ENCODE measurements around the gene KATNB1. TPM values are rescaled to one million over a fixed set of nuclear protein-coding genes. Genes with fewer than 3 reads are reported as not detected.

The KATNB1 gene
- total and polyA plus RNA-seq, 2 experiments from 2014 or later = 31.4 to 65.9 TPM

GRCh38 chr16:57804111-57804837 lies 68.7 kb downstream of the KATNB1 start (continued):
- no peak for TF ChIP-seq ZNF462 (CRISPR knock-in tag; IDR thresholded peaks at IDR 0.05)
- TF ChIP-seq REST (IDR thresholded peaks at IDR 0.05; ENCODE audit: unreplicated experiment) = no peak
- TF ChIP-seq NANOG (IDR thresholded peaks at IDR 0.05; ENCODE audit: borderline replicate concordance) = no peak

- H3K27me3 ChIP-seq (ENCODE audit: insufficient read depth) = peaks cover 12% of the 10 kb centered on the region
- no peak for ATAC-seq
- TF ChIP-seq CREB1 (CRISPR knock-in tag; IDR thresholded peaks at IDR 0.05; ENCODE audit: low read depth) (no peak), ZNF462 (CRISPR knock-in tag; IDR thresholded peaks at IDR 0.05) (no peak)
These were observed 69.6 kb downstream of the KATNB1 start for GRCh38 chr16:57805176-57805575.

More at GRCh38 chr16:57805176-57805575, 69.6 kb downstream of the KATNB1 start:
- no peak for DNase-seq (ENCODE audit: low spot score)
- H3K27me3 Mint-ChIP-seq (ENCODE audit: insufficient read depth, low read depth, poor library complexity) = peaks cover 24% of the 10 kb centered on the region
- no peaks in the 10 kb centered on the region for H3K36me3 ChIP-seq (ENCODE audit: insufficient read depth)
- H3K9me2 ChIP-seq (ENCODE audit: insufficient read depth) = no peaks in the 10 kb centered on the region
- no peak overlapping the region for H3K4me3 ChIP-seq
- no peaks in the 10 kb centered on the region; the same call in 2 of the 3 replicates for H3K36me3 Mint-ChIP-seq (ENCODE audit: low read depth)
- H3K9me3 Mint-ChIP-seq = no peaks in the 10 kb centered on the region; the same call in 2 of the 3 replicates
- H3K4me3 Mint-ChIP-seq = no peak overlapping the region
- H3F3A ChIP-seq (replicated peaks; ENCODE audit: low read depth) = peaks cover 12% of the 10 kb centered on the region; the same call in 1 of the 2 replicates
- no peak overlapping the region for H3K27ac ChIP-seq (ENCODE audit: low read depth)
- H3K4me1 ChIP-seq (ENCODE audit: insufficient read depth) = peaks cover 32% of the 10 kb centered on the region; the same call in 1 of the 2 replicates
- no peaks in the 10 kb centered on the region for H4K20me1 ChIP-seq (replicated peaks; ENCODE audit: insufficient read depth)
- H3K4me1 Mint-ChIP-seq = peaks cover 49% of the 10 kb centered on the region
- no peaks in the 10 kb centered on the region for H3K79me2 ChIP-seq (replicated peaks; ENCODE audit: insufficient read depth)
- no peak overlapping the region for H3K27ac Mint-ChIP-seq
- H2AFZ ChIP-seq = no peak overlapping the region
- no peak overlapping the region for H3K4me2 ChIP-seq

Data from GM23338 (cell line).